ENCODE data around the gene ZNF605.
"Not testable (repeated sequence)": the region's sequence is repeated elsewhere in the genome, so short reads cannot be mapped to it uniquely, and the experiment has no call there.

The ZNF605 gene

DNA sequence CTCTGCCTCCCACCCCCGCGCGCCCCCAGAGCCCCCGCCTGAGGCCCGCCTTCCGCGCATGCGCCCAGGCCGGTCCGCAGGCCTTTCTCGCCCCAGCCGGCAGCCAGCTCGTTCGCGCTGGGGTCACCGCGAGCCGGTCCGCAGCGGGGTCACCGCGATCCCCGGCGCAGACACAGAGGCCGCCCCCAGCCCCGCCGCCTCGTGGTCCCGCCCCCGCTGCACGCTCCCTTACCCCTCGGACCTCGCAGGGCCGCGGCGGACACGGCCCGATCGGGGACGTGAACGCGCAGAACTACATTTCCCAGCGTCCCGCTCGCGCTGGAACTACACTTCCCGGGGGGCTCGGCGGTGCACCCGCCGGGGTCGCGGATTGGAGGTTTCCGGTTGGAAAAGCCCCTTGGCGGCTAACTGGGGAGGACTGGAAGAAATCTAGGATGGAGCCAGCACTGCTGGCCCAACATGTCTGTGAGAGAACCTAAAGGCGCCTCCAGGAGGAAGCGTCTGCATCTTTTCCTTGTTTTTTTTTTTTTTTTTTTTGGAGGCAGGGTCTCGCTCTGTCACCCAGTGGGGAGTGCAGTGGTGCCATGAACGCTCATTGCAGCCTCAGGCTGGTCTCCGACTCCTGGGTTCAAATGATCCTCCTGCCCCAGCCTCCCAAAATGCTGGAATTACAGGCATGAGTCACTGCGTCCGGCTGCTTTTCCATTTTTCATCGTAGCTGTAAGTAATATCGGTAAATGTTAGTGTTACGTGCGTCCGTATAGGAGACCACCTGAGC, at the start of gene ZNF605:
ZNF605 (minus strand) TSS at position 296 of the 778 bp plus-strand sequence. CDS start 10,671 bp downstream, outside the sequence.
- peak; percentile 84 for DNase-seq

GRCh38 chr12:132998741-132999140, 42.6 kb upstream of the ZNF605 start:
- DNase-seq = no peak

DNA sequence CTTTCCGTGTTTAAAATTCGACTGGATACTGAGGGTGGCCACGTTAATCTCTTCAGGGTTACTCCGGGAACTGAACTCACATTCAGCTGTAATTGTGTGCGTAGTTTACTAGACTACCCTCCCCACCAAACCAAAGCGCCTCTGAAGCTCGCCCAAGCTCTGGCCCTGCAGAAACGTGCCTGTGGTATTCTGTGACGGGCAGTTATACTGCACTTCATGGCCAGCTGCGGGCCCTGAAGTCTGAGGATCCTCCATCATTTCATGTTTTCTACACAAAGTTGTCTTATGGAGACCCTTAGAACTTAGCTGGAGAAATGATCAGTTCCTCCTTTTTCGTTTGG, 30.7 kb upstream of the ZNF605 start:
- no peak for DNase-seq

- peak; percentile 96 for DNase-seq
Observed at GRCh38 chr12:132986001-132986884, 30.1 kb upstream of the ZNF605 start, which contains the start of gene ZNF26. Gene ZNF26 (plus strand): TSS chr12:132986367. CDS start chr12:132986841, 474 bp downstream.

DNA sequence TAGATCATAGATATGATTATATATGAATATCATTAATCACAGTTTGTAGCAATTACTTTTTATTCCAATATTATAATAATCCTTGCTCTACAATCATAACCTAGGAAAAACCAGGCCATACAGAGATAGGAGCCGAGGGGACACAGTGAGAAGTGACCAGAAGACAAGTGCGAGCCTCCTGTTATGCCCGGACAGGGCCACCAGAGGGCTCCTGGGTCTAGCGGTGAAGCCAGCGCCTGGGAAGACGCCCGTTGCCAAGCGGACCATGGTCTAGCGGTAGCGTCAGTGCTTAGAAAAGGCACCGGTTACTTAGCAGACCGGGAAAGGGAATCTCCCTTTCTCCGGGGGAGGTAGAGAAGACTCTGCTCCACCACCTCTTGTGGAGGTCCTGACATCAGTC, 20.8 kb upstream of the ZNF605 start:
- not testable (repeated sequence) for DNase-seq

DNA sequence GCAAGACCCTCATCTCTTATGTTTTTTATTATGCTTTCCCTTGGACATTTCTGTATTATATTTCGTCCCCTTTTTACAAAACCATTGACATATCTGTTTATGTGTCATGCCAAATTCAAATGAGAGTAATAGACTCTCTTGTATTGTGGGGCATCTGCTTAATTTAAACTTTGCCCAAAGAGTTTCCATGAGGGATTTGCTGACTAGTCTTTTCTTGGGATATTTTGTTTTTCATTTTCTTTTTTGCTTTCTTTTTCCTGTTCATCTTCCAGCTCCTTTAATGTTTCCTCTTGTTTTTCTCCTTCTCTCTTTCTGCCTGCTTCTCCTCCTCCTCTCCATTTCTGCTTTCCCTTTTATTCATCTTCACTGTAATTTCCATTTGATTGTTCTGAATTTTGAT, 16.3 kb upstream of the ZNF605 start:
- no peak for DNase-seq

DNA sequence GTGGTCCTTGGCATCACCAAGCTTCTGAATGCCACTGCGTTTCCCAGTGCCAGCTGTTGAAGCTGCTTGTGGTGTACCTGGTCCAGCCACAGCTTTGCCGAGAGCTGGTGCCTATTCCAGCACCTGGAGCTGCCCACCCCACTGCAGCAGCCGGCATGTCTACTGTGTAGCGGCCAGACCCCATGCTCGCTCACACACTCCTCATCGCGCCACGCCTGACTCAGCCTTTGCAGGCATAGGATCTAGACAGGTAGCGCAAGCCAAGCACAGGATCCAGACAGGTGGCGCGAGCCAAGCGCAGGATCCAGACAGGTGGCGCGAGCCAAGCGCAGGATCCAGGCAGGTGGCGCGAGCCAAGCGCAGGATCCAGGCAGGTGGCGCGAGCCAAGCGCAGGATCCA, 11.6 kb upstream of the ZNF605 start:
- no peak for DNase-seq

GRCh38 chr12:132966676-132967415, 10.7 kb upstream of the ZNF605 start:
- DNase-seq = no peak

- DNase-seq = no peak
Observed at GRCh38 chr12:132965796-132966195, 9.7 kb upstream of the ZNF605 start.

DNA sequence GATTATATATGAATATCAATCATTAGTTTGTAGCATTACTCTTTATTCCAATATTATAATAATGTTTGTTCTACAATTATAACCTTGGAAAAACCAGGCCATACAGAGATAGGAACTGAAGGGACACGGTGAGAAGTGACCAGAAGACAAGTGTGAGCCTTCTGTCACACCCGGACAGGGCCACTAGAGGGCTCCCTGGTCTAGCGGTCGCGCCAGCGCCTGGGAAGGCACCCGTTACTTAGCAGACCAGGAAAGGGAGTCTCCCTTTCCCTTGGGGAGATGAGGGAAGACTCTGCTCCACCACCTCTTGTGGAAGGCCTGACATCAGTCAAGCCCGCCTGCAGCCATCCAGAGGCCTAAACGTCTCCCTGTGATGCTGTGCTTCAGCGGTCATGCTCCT, 7.8 kb upstream of the ZNF605 start:
- DNase-seq = not testable (repeated sequence)

DNA sequence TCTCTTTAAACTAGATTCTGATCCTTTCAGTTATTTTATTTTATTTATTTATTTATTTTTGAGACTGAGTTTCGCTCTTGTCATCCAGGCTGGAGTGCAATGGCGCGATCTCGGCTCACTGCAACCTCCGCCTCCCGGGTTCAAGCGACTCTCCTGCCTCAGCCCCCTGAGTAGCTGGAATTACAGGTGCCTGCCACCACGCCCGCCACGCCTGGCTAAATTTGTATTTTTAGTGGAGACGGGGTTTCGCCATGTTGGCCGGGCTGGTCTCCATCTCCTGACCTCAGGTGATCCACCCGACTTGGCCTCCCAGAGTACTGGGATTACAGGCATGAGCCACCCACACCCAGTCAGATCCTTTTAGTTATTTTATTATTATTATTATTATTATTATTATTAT, 5.7 kb upstream of the ZNF605 start:
- not testable (repeated sequence) for DNase-seq

DNA sequence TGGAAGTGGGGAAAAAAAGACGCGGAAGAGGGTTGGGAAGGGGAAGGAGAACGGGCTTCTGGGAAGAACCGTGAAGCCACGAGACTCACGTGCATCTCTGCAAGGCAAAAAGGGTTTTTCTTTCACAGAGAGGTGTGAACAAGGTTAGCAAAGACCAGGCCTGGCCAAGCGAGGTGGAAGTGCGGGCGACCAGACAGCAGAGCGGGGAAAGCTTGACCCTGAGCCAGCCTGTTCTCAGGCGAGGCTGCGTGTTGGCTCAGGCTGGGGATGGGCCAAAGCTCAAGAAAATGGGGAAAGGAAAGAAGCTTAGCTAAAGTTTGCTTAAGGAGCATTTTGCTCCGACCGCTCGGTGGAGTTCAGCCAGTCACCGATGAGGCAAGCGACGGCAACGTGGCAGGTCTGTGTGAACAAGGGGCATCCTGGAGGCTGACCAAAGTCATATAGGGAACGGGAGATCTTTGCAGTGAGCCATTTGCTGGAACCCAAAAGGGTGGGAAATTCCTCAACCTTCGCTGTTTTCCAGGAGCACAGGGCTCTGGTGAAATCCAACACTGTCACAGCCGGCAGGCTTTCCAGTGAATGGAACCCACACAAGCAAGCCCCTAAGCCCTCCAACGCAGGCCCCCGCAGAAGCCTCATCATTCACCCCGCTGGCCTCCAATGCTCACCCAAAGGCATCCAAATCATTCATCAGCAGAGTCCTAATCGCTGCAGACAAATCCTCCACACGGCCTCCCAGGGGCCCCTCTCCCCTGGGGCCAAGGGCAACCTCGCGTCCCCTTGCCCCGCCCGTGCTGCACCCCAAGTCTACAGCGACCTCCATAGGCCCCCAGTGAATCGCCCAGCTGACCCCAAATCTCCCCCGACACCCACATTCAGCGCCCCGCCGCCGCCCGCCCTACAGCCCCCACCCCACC, 754 bp downstream of the ZNF605 start:
- peak; percentile 9 for DNase-seq

- DNase-seq = no peak
Observed at GRCh38 chr12:132954471-132955048, 1.5 kb downstream of the ZNF605 start.

GRCh38 chr12:132953771-132954170, 2.3 kb downstream of the ZNF605 start:
- no peak for DNase-seq

DNA sequence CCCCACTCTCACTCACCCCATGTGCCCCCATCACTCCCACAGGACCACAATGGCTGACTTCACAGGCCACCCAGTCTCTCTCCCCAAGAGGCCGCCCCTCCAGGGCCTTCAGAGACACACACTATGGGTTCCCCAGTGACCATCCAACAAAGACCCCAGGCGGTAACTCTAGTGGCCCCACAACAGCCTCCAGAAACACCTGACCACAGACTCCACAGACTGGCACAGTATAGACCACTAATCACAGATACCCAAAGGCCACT, 3.0 kb downstream of the ZNF605 start:
- no peak for DNase-seq

DNA sequence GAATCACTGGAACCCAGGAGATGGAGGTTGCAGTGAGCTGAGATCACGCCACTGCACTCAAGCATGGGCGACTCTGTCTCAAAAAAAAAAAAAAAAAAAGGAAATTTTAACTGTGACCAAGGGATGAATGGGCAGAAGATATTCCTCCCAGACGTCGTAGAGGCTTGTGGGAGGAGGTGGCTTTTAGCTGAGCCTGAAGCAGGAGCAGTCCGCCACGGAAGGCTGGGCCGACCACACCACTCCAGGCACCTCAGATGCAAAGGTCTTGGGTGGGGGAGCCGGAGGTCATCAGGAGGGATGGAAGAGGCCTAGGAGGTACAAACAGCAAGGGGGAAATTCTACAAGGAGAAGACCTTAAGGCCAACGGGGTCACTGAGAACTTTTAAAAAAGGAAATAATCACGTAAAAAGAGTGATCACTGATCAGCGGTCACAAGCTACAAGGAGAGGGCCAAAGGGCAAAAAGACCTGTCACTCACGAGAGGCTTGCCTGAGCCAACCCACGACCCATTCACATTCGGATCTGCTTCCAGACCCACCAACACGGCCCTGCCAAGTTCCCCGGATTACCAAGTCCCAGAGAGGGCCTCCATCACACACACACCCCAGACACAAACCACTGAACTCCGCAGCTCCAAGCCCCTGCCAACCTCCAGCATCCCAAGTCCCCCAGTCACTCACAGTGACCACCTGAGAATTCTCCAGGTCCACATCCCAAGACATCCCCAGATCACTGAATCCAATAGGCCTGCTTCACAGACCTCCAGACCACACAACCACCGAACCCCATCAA, 3.5 kb downstream of the ZNF605 start:
- no peak for DNase-seq

- DNase-seq = no peak
Observed at GRCh38 chr12:132951649-132952048, 4.5 kb downstream of the ZNF605 start.

- no peak for DNase-seq
Observed at GRCh38 chr12:132950844-132951535, 5.1 kb downstream of the ZNF605 start.

GRCh38 chr12:132949936-132950837, 5.9 kb downstream of the ZNF605 start:
- DNase-seq = no peak
